ENCODE results near the gene PLCH1.

DNA sequence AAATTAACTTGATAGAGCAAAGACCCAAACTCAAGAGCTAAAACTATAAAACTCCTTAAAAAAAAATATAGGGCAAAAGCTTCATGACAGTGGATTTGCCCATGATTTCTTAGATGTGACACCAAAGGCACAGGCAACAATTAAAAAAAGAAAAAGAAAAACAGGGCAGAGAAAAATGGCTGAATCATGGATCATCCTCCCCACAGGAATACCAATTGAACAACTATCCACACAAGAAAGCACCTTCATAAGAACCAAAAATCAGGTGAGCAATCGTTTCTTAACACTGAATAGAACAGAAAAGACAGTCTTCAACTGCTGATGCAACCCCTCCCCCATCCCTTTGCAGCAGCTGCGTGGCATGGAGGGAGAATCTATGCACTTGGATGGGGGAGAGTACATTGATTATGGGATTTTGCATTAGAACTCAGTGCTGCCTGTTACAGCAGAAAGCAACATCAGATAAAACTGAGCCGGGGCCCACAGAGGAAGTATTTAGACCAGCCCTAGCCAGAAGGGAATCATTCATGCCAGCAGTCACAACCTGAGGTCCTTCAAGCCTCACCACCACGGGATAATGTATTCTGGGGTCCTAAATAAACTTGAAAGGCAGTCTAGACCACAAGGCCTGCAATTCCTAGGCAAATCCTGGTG, 45.5 kb upstream of the PLCH1 start:
- no peak for TF ChIP-seq CTCF (IDR thresholded peaks at IDR 0.05)
- TF ChIP-seq POLR2A (IDR thresholded peaks at IDR 0.05), result no peak

All from adrenal gland (tissue), 5 donors.